ENCODE results near the gene IGFBPL1.
"Not testable (repeated sequence)": the region's sequence is repeated elsewhere in the genome, so short reads cannot be mapped to it uniquely, and the experiment has no call there.

IGFBPL1 gene

GRCh38 chr9:38423973-38424843 is at the start of gene IGFBPL1:
Gene IGFBPL1 (minus strand): TSS chr9:38424454. CDS start chr9:38424424, 30 bp downstream.
- no peak for TF ChIP-seq ZNF274 (IDR thresholded peaks at IDR 0.05; ENCODE audit: low read depth, low read length)
- H3K4me3 ChIP-seq (ENCODE audit: low read length) = peak within 1 kb of the TSS; percentile 42; the same call in 1 of the 2 replicates

GRCh38 chr9:38472583-38473249 is 48.5 kb upstream of the IGFBPL1 start:
- H3K4me3 ChIP-seq (ENCODE audit: low read length) = not testable (repeated sequence)

- no peak for TF ChIP-seq ZNF274 (IDR thresholded peaks at IDR 0.05; ENCODE audit: low read depth, low read length)
- no peak overlapping the region; the same call in 1 of the 2 replicates for H3K4me3 ChIP-seq (ENCODE audit: low read length)
Measured at GRCh38 chr9:38467404-38467803, 43.1 kb upstream of the IGFBPL1 start.

- no peak overlapping the region for H3K4me3 ChIP-seq (ENCODE audit: low read length)
- TF ChIP-seq ZNF274 (IDR thresholded peaks at IDR 0.05; ENCODE audit: low read depth, low read length) = no peak
Measured at GRCh38 chr9:38453835-38454234, 29.6 kb upstream of the IGFBPL1 start.

- TF ChIP-seq ZNF274 (IDR thresholded peaks at IDR 0.05; ENCODE audit: low read depth, low read length) = no peak
- H3K4me3 ChIP-seq (ENCODE audit: low read length) = no peak overlapping the region
Measured at GRCh38 chr9:38451162-38451561, 26.9 kb upstream of the IGFBPL1 start.

GRCh38 chr9:38447703-38448102 is 23.4 kb upstream of the IGFBPL1 start:
- no peak for TF ChIP-seq ZNF274 (IDR thresholded peaks at IDR 0.05; ENCODE audit: low read depth, low read length)
- no peak overlapping the region for H3K4me3 ChIP-seq (ENCODE audit: low read length)

GRCh38 chr9:38445154-38446043 is 21.1 kb upstream of the IGFBPL1 start:
- H3K4me3 ChIP-seq (ENCODE audit: low read length) = no peak overlapping the region
- no peak for TF ChIP-seq ZNF274 (IDR thresholded peaks at IDR 0.05; ENCODE audit: low read depth, low read length)

- no peak overlapping the region for H3K4me3 ChIP-seq (ENCODE audit: low read length)
- TF ChIP-seq ZNF274 (IDR thresholded peaks at IDR 0.05; ENCODE audit: low read depth, low read length) = no peak
Measured at GRCh38 chr9:38443597-38443996, 19.3 kb upstream of the IGFBPL1 start.

- TF ChIP-seq ZNF274 (IDR thresholded peaks at IDR 0.05; ENCODE audit: low read depth, low read length) = no peak
- no peak overlapping the region for H3K4me3 ChIP-seq (ENCODE audit: low read length)
Measured at GRCh38 chr9:38443181-38443580, 18.9 kb upstream of the IGFBPL1 start.

- no peak for TF ChIP-seq ZNF274 (IDR thresholded peaks at IDR 0.05; ENCODE audit: low read depth, low read length)
- no peak overlapping the region for H3K4me3 ChIP-seq (ENCODE audit: low read length)
Measured at GRCh38 chr9:38442473-38443096, 18.3 kb upstream of the IGFBPL1 start.

- H3K4me3 ChIP-seq (ENCODE audit: low read length) = no peak overlapping the region
- no peak for TF ChIP-seq ZNF274 (IDR thresholded peaks at IDR 0.05; ENCODE audit: low read depth, low read length)
Measured at GRCh38 chr9:38441347-38442085, 17.3 kb upstream of the IGFBPL1 start.

- no peak overlapping the region for H3K4me3 ChIP-seq (ENCODE audit: low read length)
- TF ChIP-seq ZNF274 (IDR thresholded peaks at IDR 0.05; ENCODE audit: low read depth, low read length) = no peak
Measured at GRCh38 chr9:38440516-38440915, 16.3 kb upstream of the IGFBPL1 start.

- TF ChIP-seq ZNF274 (IDR thresholded peaks at IDR 0.05; ENCODE audit: low read depth, low read length) = no peak
- H3K4me3 ChIP-seq (ENCODE audit: low read length) = no peak overlapping the region
Measured at GRCh38 chr9:38439916-38440301, 15.7 kb upstream of the IGFBPL1 start.

All from GM08714 (cell line).